ENCODE measurements around the gene ATP2B2.
A peak's percentile ranks its signal among the peaks of the same experiment; 100 is the strongest.

Gene ATP2B2

GRCh38 chr3:10405816-10406215 is 99.6 kb downstream of the ATP2B2 start:
- no peak for DNase-seq

- no peak for DNase-seq
Observed at GRCh38 chr3:10404876-10405275, 100.5 kb downstream of the ATP2B2 start.

- DNase-seq = no peak
Observed at GRCh38 chr3:10404377-10404776, 101.0 kb downstream of the ATP2B2 start.

GRCh38 chr3:10401990-10402761 is 103.2 kb downstream of the ATP2B2 start:
- no peak for DNase-seq

GRCh38 chr3:10400749-10401495 is 104.5 kb downstream of the ATP2B2 start:
- DNase-seq = no peak

- DNase-seq = no peak
Observed at GRCh38 chr3:10400050-10400748, 105.2 kb downstream of the ATP2B2 start.

- DNase-seq = no peak
Observed at GRCh38 chr3:10399634-10400033, 105.8 kb downstream of the ATP2B2 start.

- no peak for DNase-seq
Observed at GRCh38 chr3:10398341-10398740, 107.0 kb downstream of the ATP2B2 start.

- peak in 4 of 58 donors; percentile 14 to 43 (median 21) for DNase-seq
Observed at GRCh38 chr3:10397879-10398278, 107.5 kb downstream of the ATP2B2 start.

GRCh38 chr3:10396931-10397330 is 108.5 kb downstream of the ATP2B2 start:
- no peak for DNase-seq

- no peak for DNase-seq
Observed at GRCh38 chr3:10396083-10396482, 109.3 kb downstream of the ATP2B2 start.

- DNase-seq = no peak
Observed at GRCh38 chr3:10395671-10396070, 109.7 kb downstream of the ATP2B2 start.

- DNase-seq = no peak
Observed at GRCh38 chr3:10395196-10395595, 110.2 kb downstream of the ATP2B2 start.

GRCh38 chr3:10394491-10395025 is 110.8 kb downstream of the ATP2B2 start:
- DNase-seq = no peak

- peak in 1 of 58 donors; percentile 13 for DNase-seq
Observed at GRCh38 chr3:10393514-10393913, 111.9 kb downstream of the ATP2B2 start.

- DNase-seq = no peak
Observed at GRCh38 chr3:10392906-10393461, 112.4 kb downstream of the ATP2B2 start.

- no peak for DNase-seq
Observed at GRCh38 chr3:10392244-10392643, 113.1 kb downstream of the ATP2B2 start.

- DNase-seq = no peak
Observed at GRCh38 chr3:10391391-10391790, 114.0 kb downstream of the ATP2B2 start.

- DNase-seq = no peak
Observed at GRCh38 chr3:10390641-10391373, 114.6 kb downstream of the ATP2B2 start.

- DNase-seq = no peak
Observed at GRCh38 chr3:10389995-10390394, 115.4 kb downstream of the ATP2B2 start.

GRCh38 chr3:10389339-10389738 is 116.0 kb downstream of the ATP2B2 start:
- DNase-seq = no peak

Data from anterior cingulate cortex (tissue), 58 donors.